MCF 10A (cell line): ENCODE data around the gene LTBR. TPM values are rescaled to one million over a fixed set of nuclear protein-coding genes. Genes with fewer than 3 reads are reported as not detected.

ENCODE experiments used
- BruUV-seq: library from RNA; stranded (reverse); fragments of 400-500 nt; replicated peaks from 2 replicates; lab custom pipeline; 2021; lab: Mats Ljungman, UMichigan
- CTCF ChIA-PET: fragments of 300-600 bp; sonication (Branson Sonifier 250); formaldehyde crosslinking; extraction: SDS; loops from one replicate; lab custom pipeline; 2021; ENCODE audit warnings: antibody characterized with exemption, inconsistent platforms; lab: Yijun Ruan, JAX
- POLR2A ChIA-PET: fragments of 300-600, 350-650 bp; sonication (Branson Sonifier 250); formaldehyde crosslinking; extraction: SDS; loops from one replicate; lab custom pipeline; 2020; ENCODE audit warnings: antibody characterized with exemption, inconsistent platforms; lab: Yijun Ruan, JAX
- DNase-seq: peaks from one replicate; pipeline ENCODE4 v3.0.0-alpha.2; 2018; ENCODE audit not compliant: unreplicated experiment
- H3K27ac Mint-ChIP-seq: one replicate; pipeline ENCODE4 v1.8.0; 2022; ENCODE audit warnings: mild to moderate bottlenecking, low read depth, mixed read lengths; ENCODE audit not compliant: unreplicated experiment
- H3K27me3 Mint-ChIP-seq: one replicate; pipeline ENCODE4 v1.8.0; 2022; ENCODE audit warnings: mixed read lengths; ENCODE audit not compliant: insufficient read depth, unreplicated experiment
- H3K36me3 Mint-ChIP-seq: one replicate; pipeline ENCODE4 v1.8.0; 2022; ENCODE audit warnings: mild to moderate bottlenecking, moderate library complexity, mixed read lengths; ENCODE audit not compliant: insufficient read depth, unreplicated experiment
- H3K4me1 Mint-ChIP-seq: one replicate; pipeline ENCODE4 v1.8.0; 2022; ENCODE audit warnings: mixed read lengths; ENCODE audit not compliant: insufficient read depth, unreplicated experiment
- H3K4me3 Mint-ChIP-seq: one replicate; pipeline ENCODE4 v1.8.0; 2022; ENCODE audit warnings: mild to moderate bottlenecking, moderate library complexity, mixed read lengths; ENCODE audit not compliant: unreplicated experiment
- H3K9me3 Mint-ChIP-seq: one replicate; pipeline ENCODE4 v1.8.0; 2022; ENCODE audit warnings: mixed read lengths; ENCODE audit not compliant: unreplicated experiment
- CTCF ChIP-seq: fragments of 200-600 bp; IDR thresholded peaks from one replicate; pipeline ENCODE4 v1.8.0; 2022; ENCODE audit warnings: antibody characterized with exemption, mild to moderate bottlenecking; ENCODE audit not compliant: unreplicated experiment
- intact Hi-C: fragments of 100-400 bp; cut with micrococcal nuclease; formaldehyde crosslinking; loops from 2 replicates; pipeline ENCODE4 v1.14.1; 2022
- total RNA-seq: library from RNA; stranded (reverse); gene quantifications from 2 replicates; pipeline ENCODE4 v1.2.3, GENCODE V29; 2022

The LTBR gene
- total RNA-seq, 1 experiment from 2014 or later = 169 TPM

GRCh38 chr12:6377667-6377994 is 6.3 kb upstream of the LTBR start:
- DNase-seq = peak; percentile 86
- peaks cover 14% of the 10 kb centered on the region for H3K36me3 Mint-ChIP-seq
- TF ChIP-seq CTCF = no peak
- peaks cover 51% of the 10 kb centered on the region for H3K4me1 Mint-ChIP-seq
- H3K9me3 Mint-ChIP-seq = no peaks in the 10 kb centered on the region
- intact Hi-C loops = loop anchor here (2.0 kb wide), 1 partner anchor 55 kb away; no protein-coding TSS in a partner anchor
- ChIA-PET CTCF (interaction anchor here (0.6 to 1.3 kb wide), 7 partner anchors 29 to 92 kb away, joined by 3 to 6 read pairs (median 4); no protein-coding TSS in a partner anchor), POLR2A (interaction anchor here (0.6 to 16.5 kb wide), 20 partner anchors 12 to 284 kb away, joined by 3 to 739 read pairs (median 4); partner anchors contain the start of genes GAPDH, NOP2 and TNFRSF1A)
- BruUV-seq = no TSS peak
- H3K27me3 Mint-ChIP-seq = no peaks in the 10 kb centered on the region
- H3K4me3 Mint-ChIP-seq = peak overlapping the region; percentile 89
- H3K27ac Mint-ChIP-seq = peak overlapping the region; percentile 97

- BruUV-seq = no TSS peak
- DNase-seq = no peak
- CTCF ChIA-PET = interaction anchor here (0.6 to 1.4 kb wide), 5 partner anchors 8 to 197 kb away, joined by 3 to 6 read pairs (median 4); no protein-coding TSS in a partner anchor
- TF ChIP-seq CTCF = no peak
- peak overlapping the region; percentile 97 for H3K27ac Mint-ChIP-seq
- H3K4me3 Mint-ChIP-seq = no peak overlapping the region
- intact Hi-C loops = no loop called here
- H3K27me3 Mint-ChIP-seq = no peaks in the 10 kb centered on the region
- H3K4me1 Mint-ChIP-seq = peaks cover 49% of the 10 kb centered on the region
- H3K9me3 Mint-ChIP-seq = no peaks in the 10 kb centered on the region
- POLR2A ChIA-PET = interaction anchor here (0.6 to 16.5 kb wide), 7 partner anchors 13 to 183 kb away, joined by 3 to 739 read pairs (median 4); partner anchors contain the start of gene TNFRSF1A
- H3K36me3 Mint-ChIP-seq = peaks cover 4% of the 10 kb centered on the region
Measured at GRCh38 chr12:6378709-6379472, 5.1 kb upstream of the LTBR start.

- intact Hi-C loops = no loop called here
- Mint-ChIP-seq H3K27me3 (no peaks in the 10 kb centered on the region), H3K9me3 (no peaks in the 10 kb centered on the region), H3K4me1 (peaks cover 42% of the 10 kb centered on the region), H3K27ac (no peak overlapping the region), H3K36me3 (peaks cover 19% of the 10 kb centered on the region), H3K4me3 (no peak overlapping the region)
- peak; percentile 65 for DNase-seq
- no TSS peak for BruUV-seq
- CTCF ChIA-PET = interaction anchor here (0.6 to 1.8 kb wide), 14 partner anchors 9 to 1525 kb away, joined by 3 to 8 read pairs (median 3); no protein-coding TSS in a partner anchor
- POLR2A ChIA-PET = interaction anchor here (0.8 to 16.5 kb wide), 8 partner anchors 8 to 152 kb away, joined by 3 to 739 read pairs (median 4); partner anchors contain the start of genes SCNN1A, TAPBPL, TNFRSF1A and VAMP1
- no peak for TF ChIP-seq CTCF
Measured at GRCh38 chr12:6380141-6381121, 3.5 kb upstream of the LTBR start.
